Right lobe of liver (tissue), 4 donors: Measurements from ENCODE around the gene LYRM9.

Experiments
- CTCF ChIP-seq, 4 donors: fragments of 200-600 bp in 3 of 4; fragments of 450-650 bp in 1 of 4; IDR thresholded peaks; one replicate each; pipeline versions ENCODE4 v1.5.1 to v1.8.0; 2016 to 2022; ENCODE audit warnings: antibody characterized with exemption in 4 of 4, mild to moderate bottlenecking in 2 of 4
- POLR2A ChIP-seq: fragments of 450-650 bp; IDR thresholded peaks from one replicate; pipeline ENCODE4 v1.6.1; 2017; ENCODE audit warnings: antibody characterized with exemption, mild to moderate bottlenecking
- donor health status: DM: no; HTN: no; CAD: no.
- donor health status: DM: no; HTN: no; CAD: no.
- donor health status: DM: no; HTN: yes; CAD: no.

DNA sequence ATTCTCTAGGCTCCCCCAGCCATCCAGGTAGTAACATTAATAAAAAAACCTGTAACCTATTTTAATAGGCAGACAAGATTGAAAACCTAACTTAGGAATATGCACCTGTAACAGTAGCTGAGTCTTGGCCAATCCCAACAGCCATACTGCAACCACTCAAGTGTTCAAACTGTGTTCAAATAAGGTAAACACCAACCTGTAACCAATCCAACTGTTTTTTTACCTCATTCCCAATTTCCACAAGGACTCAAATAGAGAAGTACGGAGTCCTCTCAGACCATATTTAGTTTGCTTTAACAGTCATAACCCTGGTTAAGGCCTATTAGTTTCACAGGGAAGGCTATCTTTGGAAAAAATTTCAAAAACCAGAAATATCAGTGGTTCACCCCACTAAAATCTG lies 52.5 kb downstream of the LYRM9 start:
- TF ChIP-seq CTCF (IDR thresholded peaks at IDR 0.05): no peak
- no peak for TF ChIP-seq POLR2A
